ENCODE results near the gene CKS1B.
A peak's percentile ranks its signal among the peaks of the same experiment; 100 is the strongest.

GRCh38 chr1:154998818-154999570 lies 24.5 kb downstream of the CKS1B start:
- TF ChIP-seq CTCF (IDR thresholded peaks at IDR 0.05) (peak; percentile 72 to 90 (median 84)), POLR2A (IDR thresholded peaks at IDR 0.05) (no peak), POLR2AphosphoS5 (IDR thresholded peaks at IDR 0.05) (peak; percentile 28)
